Measurements from ENCODE around the gene CHD3. TPM values are rescaled to one million over a fixed set of nuclear protein-coding genes. Genes with fewer than 3 reads are reported as not detected.
A peak's percentile ranks its signal among the peaks of the same experiment; 100 is the strongest.

Gene CHD3
- total and polyA plus RNA-seq, 10 of the 15 experiments (the other 5 are each of a cell fraction or from before 2014, with no cell fraction given): 1.4 to 86.8 (median 39.1) TPM

DNA sequence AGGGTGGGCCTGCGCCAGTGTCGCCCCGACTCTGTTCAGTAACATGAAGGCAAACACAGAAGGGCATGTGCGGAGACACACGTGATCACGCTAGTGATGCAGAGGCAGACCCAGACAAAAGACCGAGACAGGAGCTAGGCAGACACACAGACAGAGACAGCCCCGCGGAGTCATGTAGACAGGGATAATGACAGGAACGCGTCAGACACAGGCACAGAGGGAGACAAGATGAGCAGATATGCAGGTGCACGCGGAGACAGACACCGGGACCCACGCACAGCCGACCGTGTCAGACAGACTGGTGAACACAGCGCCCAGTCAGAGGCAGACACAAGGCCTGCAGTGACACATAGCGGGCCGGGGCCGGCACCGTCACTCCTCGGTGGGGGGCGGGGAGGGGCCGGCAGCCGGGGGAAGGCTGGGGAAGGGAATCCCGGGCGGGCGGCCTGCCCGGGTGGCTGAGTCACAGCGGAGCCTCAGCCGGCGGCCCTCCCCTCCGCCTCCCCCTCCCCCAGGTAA, 47.1 kb upstream of the CHD3 start:
- in situ Hi-C loops (cut with MboI): no loop called here
- ChIA-PET POLR2A (interaction anchor here (1.0 to 4.1 kb wide), 2 partner anchors 7 to 16 kb away, joined by 5 to 49 read pairs; partner anchors contain the start of genes KDM6B and NAA38), SMC1A (ENCODE audit: uncharacterized antibody, unreplicated experiment) (interaction anchor here (0.9 to 1.5 kb wide), 4 partner anchors 8 to 98 kb away, joined by 3 to 5 read pairs (median 3); partner anchors contain the start of gene KDM6B), RAD21 (ENCODE audit: unreplicated experiment) (interaction anchor here (1.3 to 2.1 kb wide), 3 partner anchors 9 to 98 kb away, joined by 4 to 8 read pairs (median 6); partner anchors contain the start of gene NAA38), CTCF (interaction anchor here (0.6 to 2.3 kb wide), 7 partner anchors 14 to 216 kb away, joined by 3 to 9 read pairs (median 3); partner anchors contain the start of genes CNTROB, NAA38 and TRAPPC1)
- Histone ChIP-seq H3K9me3 (replicated peaks; ENCODE audit: control insufficient read depth, insufficient read depth, low read length) (no peaks in the 10 kb centered on the region), H4K20me1 (ENCODE audit: control insufficient read depth, insufficient read depth) (no peaks in the 10 kb centered on the region; the same call in none of the 2 replicates), H3K27ac (ENCODE audit: control insufficient read depth, insufficient read depth) (peak overlapping the region; percentile 99), H3K4me3 (peak overlapping the region; percentile 92), H3K4me2 (ENCODE audit: control insufficient read depth, insufficient read depth) (peak overlapping the region; percentile 100), H3K9ac (ENCODE audit: control insufficient read depth, insufficient read depth, low read length) (peak overlapping the region; percentile 97), H3K36me3 (ENCODE audit: control insufficient read depth in 2 of 2, insufficient read depth in 2 of 2, low read length in 1 of 2) (peaks cover 4 to 5% of the 10 kb centered on the region in 2 experiments; a peak in 3 of 4 replicates), H2AFZ (ENCODE audit: control insufficient read depth, low read depth, low read length) (peak overlapping the region; percentile 62), H3K27me3 (replicated peaks in 1 of 2; ENCODE audit: control insufficient read depth in 2 of 2, insufficient read depth in 2 of 2, low read length in 1 of 2) (no peaks in the 10 kb centered on the region), H3K4me1 (ENCODE audit: control insufficient read depth, insufficient read depth, low read length) (peaks cover 41% of the 10 kb centered on the region), H3K79me2 (ENCODE audit: control insufficient read depth, insufficient read depth, low read length) (peaks cover 63% of the 10 kb centered on the region)
- 16% methylated on average over 23 of the region's 34 CpGs for WGBS (ENCODE audit: insufficient coverage, insufficient replicate concordance, low lambda C conversion rate, missing lambda C conversion rate)
- DNase-seq (ENCODE audit: low read depth, low spot score): no peak
- FAIRE-seq: no peak
- ATAC-seq: peak; percentile 12
- intact Hi-C loops (cut with micrococcal nuclease; ENCODE audit: unreplicated experiment): no loop called here
- BruUV-seq (replicated peaks): no TSS peak
- TF ChIP-seq NBN (IDR thresholded peaks at IDR 0.05) (peak; percentile 52; the same call in 1 of the 2 replicates), BHLHE40 (IDR thresholded peaks at IDR 0.05; ENCODE audit: borderline replicate concordance in 1 of 2, low read depth in 2 of 2, low read length in 1 of 2) (peak; percentile 28 to 51; a peak in 2 of 4 replicates), RAD51 (IDR thresholded peaks at IDR 0.05) (peak; percentile 81), STAT1 (conservative IDR thresholded peaks at IDR 0.05) (no peak), POU2F2 (IDR thresholded peaks at IDR 0.05; ENCODE audit: borderline replicate concordance, low read depth, low read length) (0 out of 3 replicates have a peak, but pooled peaks have one; percentile 25), POLR2A (IDR thresholded peaks at IDR 0.05; ENCODE audit: low read depth, low read length) (peak; percentile 70)
- TF ChIP-seq, protein P1, sequence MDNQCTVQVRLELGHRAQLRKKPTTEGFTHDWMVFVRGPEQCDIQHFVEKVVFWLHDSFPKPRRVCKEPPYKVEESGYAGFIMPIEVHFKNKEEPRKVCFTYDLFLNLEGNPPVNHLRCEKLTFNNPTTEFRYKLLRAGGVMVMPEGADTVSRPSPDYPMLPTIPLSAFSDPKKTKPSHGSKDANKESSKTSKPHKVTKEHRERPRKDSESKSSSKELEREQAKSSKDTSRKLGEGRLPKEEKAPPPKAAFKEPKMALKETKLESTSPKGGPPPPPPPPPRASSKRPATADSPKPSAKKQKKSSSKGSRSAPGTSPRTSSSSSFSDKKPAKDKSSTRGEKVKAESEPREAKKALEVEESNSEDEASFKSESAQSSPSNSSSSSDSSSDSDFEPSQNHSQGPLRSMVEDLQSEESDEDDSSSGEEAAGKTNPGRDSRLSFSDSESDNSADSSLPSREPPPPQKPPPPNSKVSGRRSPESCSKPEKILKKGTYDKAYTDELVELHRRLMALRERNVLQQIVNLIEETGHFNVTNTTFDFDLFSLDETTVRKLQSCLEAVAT (IDR thresholded peaks at IDR 0.05): peak; percentile 55; the same call in 1 of the 2 replicates
- TF ChIP-seq, protein P2, sequence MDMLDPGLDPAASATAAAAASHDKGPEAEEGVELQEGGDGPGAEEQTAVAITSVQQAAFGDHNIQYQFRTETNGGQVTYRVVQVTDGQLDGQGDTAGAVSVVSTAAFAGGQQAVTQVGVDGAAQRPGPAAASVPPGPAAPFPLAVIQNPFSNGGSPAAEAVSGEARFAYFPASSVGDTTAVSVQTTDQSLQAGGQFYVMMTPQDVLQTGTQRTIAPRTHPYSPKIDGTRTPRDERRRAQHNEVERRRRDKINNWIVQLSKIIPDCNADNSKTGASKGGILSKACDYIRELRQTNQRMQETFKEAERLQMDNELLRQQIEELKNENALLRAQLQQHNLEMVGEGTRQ (IDR thresholded peaks at IDR 0.05; ENCODE audit: borderline replicate concordance, low read depth, low read length): peak; percentile 33; the same call in 1 of the 2 replicates
- TF ChIP-seq, protein P3, sequence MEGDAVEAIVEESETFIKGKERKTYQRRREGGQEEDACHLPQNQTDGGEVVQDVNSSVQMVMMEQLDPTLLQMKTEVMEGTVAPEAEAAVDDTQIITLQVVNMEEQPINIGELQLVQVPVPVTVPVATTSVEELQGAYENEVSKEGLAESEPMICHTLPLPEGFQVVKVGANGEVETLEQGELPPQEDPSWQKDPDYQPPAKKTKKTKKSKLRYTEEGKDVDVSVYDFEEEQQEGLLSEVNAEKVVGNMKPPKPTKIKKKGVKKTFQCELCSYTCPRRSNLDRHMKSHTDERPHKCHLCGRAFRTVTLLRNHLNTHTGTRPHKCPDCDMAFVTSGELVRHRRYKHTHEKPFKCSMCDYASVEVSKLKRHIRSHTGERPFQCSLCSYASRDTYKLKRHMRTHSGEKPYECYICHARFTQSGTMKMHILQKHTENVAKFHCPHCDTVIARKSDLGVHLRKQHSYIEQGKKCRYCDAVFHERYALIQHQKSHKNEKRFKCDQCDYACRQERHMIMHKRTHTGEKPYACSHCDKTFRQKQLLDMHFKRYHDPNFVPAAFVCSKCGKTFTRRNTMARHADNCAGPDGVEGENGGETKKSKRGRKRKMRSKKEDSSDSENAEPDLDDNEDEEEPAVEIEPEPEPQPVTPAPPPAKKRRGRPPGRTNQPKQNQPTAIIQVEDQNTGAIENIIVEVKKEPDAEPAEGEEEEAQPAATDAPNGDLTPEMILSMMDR (IDR thresholded peaks at IDR 0.05 in 2 of 3, conservative IDR thresholded peaks at IDR 0.05 in 1 of 3; ENCODE audit: control insufficient read depth in 2 of 3, extremely low read depth in 1 of 3, insufficient read depth in 1 of 3, low read depth in 3 of 3, low read length in 3 of 3): peak in 2 of 3 experiments; percentile 11 to 54; a peak in 3 of 6 replicates
- TF ChIP-seq, protein P4, sequence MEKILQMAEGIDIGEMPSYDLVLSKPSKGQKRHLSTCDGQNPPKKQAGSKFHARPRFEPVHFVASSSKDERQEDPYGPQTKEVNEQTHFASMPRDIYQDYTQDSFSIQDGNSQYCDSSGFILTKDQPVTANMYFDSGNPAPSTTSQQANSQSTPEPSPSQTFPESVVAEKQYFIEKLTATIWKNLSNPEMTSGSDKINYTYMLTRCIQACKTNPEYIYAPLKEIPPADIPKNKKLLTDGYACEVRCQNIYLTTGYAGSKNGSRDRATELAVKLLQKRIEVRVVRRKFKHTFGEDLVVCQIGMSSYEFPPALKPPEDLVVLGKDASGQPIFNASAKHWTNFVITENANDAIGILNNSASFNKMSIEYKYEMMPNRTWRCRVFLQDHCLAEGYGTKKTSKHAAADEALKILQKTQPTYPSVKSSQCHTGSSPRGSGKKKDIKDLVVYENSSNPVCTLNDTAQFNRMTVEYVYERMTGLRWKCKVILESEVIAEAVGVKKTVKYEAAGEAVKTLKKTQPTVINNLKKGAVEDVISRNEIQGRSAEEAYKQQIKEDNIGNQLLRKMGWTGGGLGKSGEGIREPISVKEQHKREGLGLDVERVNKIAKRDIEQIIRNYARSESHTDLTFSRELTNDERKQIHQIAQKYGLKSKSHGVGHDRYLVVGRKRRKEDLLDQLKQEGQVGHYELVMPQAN (conservative IDR thresholded peaks at IDR 0.05): 0 out of 2 replicates have a peak, but pooled peaks have one; percentile 66
- TF ChIP-seq, protein P5, sequence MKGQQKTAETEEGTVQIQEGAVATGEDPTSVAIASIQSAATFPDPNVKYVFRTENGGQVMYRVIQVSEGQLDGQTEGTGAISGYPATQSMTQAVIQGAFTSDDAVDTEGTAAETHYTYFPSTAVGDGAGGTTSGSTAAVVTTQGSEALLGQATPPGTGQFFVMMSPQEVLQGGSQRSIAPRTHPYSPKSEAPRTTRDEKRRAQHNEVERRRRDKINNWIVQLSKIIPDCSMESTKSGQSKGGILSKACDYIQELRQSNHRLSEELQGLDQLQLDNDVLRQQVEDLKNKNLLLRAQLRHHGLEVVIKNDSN (IDR thresholded peaks at IDR 0.05; ENCODE audit: borderline replicate concordance, extremely low read length, insufficient read depth, low read depth, low read length): peak; percentile 70

Measured in GM12878 (cell line).